ENCODE measurements around the gene C1orf141.

C1orf141 gene

DNA sequence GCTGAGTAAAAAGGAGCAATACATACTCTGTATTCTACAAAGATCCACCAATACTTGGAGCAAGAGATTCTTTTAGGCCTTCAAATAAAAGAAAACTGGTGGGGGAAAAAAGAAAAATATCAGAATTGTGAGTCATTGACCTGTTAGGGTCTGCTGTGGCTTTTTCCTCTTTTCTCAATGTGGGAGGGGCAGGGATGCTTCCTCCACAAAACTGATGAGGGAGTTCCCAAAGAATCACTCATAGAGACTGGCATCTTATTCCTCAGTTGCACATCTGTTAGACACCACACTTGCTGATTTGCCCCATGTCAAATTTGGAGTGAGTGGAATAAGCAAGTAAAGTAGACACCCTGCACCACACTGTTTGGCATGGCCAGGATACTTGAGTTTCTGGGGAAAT is 16.6 kb downstream of the C1orf141 start:
- ChIA-PET CTCF (no interaction called here), POLR2A (no interaction called here)
- no peak for DNase-seq (ENCODE audit: extremely low spot score)
- TF ChIP-seq SUZ12 (IDR thresholded peaks at IDR 0.05) = no peak
- no peak for TF ChIP-seq FOXK2 (IDR thresholded peaks at IDR 0.05)
- TF ChIP-seq, protein P1, sequence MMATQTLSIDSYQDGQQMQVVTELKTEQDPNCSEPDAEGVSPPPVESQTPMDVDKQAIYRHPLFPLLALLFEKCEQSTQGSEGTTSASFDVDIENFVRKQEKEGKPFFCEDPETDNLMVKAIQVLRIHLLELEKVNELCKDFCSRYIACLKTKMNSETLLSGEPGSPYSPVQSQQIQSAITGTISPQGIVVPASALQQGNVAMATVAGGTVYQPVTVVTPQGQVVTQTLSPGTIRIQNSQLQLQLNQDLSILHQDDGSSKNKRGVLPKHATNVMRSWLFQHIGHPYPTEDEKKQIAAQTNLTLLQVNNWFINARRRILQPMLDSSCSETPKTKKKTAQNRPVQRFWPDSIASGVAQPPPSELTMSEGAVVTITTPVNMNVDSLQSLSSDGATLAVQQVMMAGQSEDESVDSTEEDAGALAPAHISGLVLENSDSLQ (IDR thresholded peaks at IDR 0.05) = no peak
- no peak for TF ChIP-seq NFRKB (IDR thresholded peaks at IDR 0.05)
- TF ChIP-seq ARNT (IDR thresholded peaks at IDR 0.05) = no peak
- no peak for TF ChIP-seq HDGF (IDR thresholded peaks at IDR 0.05; ENCODE audit: borderline replicate concordance)
- no peak for TF ChIP-seq TARDBP (IDR thresholded peaks at IDR 0.05)
- TF ChIP-seq FOXM1 (IDR thresholded peaks at IDR 0.05; ENCODE audit: borderline replicate concordance) = no peak
- TF ChIP-seq FOXA1 (IDR thresholded peaks at IDR 0.05) = no peak
- no peak for TF ChIP-seq ELF4 (IDR thresholded peaks at IDR 0.05)
- no peak for TF ChIP-seq CTBP1 (IDR thresholded peaks at IDR 0.05; ENCODE audit: borderline replicate concordance)
- TF ChIP-seq L3MBTL2 (conservative IDR thresholded peaks at IDR 0.05) = no peak
- TF ChIP-seq ZNF384 (IDR thresholded peaks at IDR 0.05) = no peak
- TF ChIP-seq SP1 (IDR thresholded peaks at IDR 0.05) = no peak

DNA sequence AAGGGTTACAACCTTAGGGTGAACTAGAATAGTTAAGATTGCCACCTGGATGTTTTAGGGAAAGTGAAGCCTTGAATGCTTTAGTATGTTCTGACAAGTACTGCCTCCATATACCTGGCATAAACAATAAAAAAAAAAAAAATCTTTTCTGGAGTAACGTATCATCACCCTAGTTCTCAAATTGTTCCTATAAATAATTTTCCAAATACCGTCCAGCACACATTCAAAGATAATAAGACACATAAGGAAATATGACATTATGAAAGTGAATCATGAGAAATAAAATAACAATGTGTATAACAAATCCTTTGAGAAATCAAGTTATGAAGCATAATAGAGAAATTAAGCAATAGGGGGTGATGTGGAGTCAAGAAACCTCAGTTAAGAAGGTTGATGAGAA is 20.6 kb downstream of the C1orf141 start:
- TF ChIP-seq TARDBP (IDR thresholded peaks at IDR 0.05) (no peak), SP1 (IDR thresholded peaks at IDR 0.05) (no peak), ZNF384 (IDR thresholded peaks at IDR 0.05) (no peak), ARNT (IDR thresholded peaks at IDR 0.05) (no peak), CTBP1 (IDR thresholded peaks at IDR 0.05; ENCODE audit: borderline replicate concordance) (no peak), FOXA1 (IDR thresholded peaks at IDR 0.05) (no peak), BHLHE40 (IDR thresholded peaks at IDR 0.05; ENCODE audit: borderline replicate concordance) (no peak), L3MBTL2 (conservative IDR thresholded peaks at IDR 0.05) (no peak), FOXK2 (IDR thresholded peaks at IDR 0.05) (no peak), NFRKB (IDR thresholded peaks at IDR 0.05) (no peak), FOXM1 (IDR thresholded peaks at IDR 0.05; ENCODE audit: borderline replicate concordance) (no peak), SUZ12 (IDR thresholded peaks at IDR 0.05) (no peak), ELF4 (IDR thresholded peaks at IDR 0.05) (no peak)
- TF ChIP-seq, protein P1 (IDR thresholded peaks at IDR 0.05) = no peak
- POLR2A ChIA-PET = no interaction called here
- CTCF ChIA-PET = no interaction called here
- DNase-seq (ENCODE audit: extremely low spot score) = no peak

DNA sequence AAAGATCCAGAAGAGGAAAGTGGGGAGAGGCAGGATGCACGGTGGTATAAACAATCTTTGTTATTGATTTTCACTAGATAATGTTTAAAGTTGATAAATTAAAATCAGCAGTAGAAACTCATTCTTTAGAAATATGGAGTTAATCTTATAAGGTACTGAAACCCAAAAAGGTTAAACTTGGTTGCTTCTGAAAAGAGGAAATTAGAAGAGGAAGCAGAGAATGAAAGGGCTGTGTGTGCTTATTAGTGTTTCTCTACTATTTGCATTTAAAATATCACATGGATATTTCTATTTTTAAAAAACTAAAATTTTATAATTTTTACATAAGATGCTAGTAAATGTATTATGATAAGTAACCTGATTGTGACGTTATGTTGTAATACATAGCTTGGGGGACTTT is 24.4 kb downstream of the C1orf141 start:
- POLR2A ChIA-PET = no interaction called here
- TF ChIP-seq FOXM1 (IDR thresholded peaks at IDR 0.05; ENCODE audit: borderline replicate concordance) (no peak), BHLHE40 (IDR thresholded peaks at IDR 0.05; ENCODE audit: borderline replicate concordance) (no peak), HDGF (IDR thresholded peaks at IDR 0.05; ENCODE audit: borderline replicate concordance) (no peak), ELF4 (IDR thresholded peaks at IDR 0.05) (no peak), SP1 (IDR thresholded peaks at IDR 0.05) (no peak), SUZ12 (IDR thresholded peaks at IDR 0.05) (no peak), ARNT (IDR thresholded peaks at IDR 0.05) (no peak)
- CTCF ChIA-PET = no interaction called here
- no peak for DNase-seq (ENCODE audit: extremely low spot score)

DNA sequence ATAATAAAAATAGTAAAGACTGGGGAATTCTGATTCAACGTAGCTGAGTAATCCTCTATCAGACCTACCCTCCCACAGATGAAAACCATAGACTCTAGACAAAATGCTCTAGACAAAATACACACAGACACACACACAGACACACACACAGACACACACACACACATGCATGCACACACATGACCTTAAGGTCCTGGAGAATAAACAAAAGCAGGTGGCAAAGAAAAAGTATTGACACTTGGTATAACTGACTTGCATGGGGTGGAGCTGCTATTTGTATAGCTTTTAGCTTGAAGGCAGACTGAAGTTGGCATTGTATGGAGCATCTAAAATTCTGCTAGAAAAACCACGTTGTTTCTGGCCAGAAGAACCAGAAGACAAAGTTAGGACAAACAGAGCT is 29.3 kb downstream of the C1orf141 start:
- CTCF ChIA-PET = interaction anchor here (0.6 kb wide), 1 partner anchor 49 kb away, joined by 3 read pairs; no protein-coding TSS in a partner anchor
- TF ChIP-seq LEF1 (IDR thresholded peaks at IDR 0.05; ENCODE audit: borderline replicate concordance) = no peak
- no peak for TF ChIP-seq CTBP1 (IDR thresholded peaks at IDR 0.05; ENCODE audit: borderline replicate concordance)
- TF ChIP-seq BHLHE40 (IDR thresholded peaks at IDR 0.05; ENCODE audit: borderline replicate concordance) = no peak
- no peak for TF ChIP-seq FOXA1 (IDR thresholded peaks at IDR 0.05)
- TF ChIP-seq, protein P1 (IDR thresholded peaks at IDR 0.05) = no peak
- TF ChIP-seq ARNT (IDR thresholded peaks at IDR 0.05) = no peak
- no peak for TF ChIP-seq FOXK2 (IDR thresholded peaks at IDR 0.05)
- TF ChIP-seq FOXM1 (IDR thresholded peaks at IDR 0.05; ENCODE audit: borderline replicate concordance) = no peak
- TF ChIP-seq ELF4 (IDR thresholded peaks at IDR 0.05) = no peak
- POLR2A ChIA-PET = no interaction called here
- DNase-seq (ENCODE audit: extremely low spot score) = no peak

DNA sequence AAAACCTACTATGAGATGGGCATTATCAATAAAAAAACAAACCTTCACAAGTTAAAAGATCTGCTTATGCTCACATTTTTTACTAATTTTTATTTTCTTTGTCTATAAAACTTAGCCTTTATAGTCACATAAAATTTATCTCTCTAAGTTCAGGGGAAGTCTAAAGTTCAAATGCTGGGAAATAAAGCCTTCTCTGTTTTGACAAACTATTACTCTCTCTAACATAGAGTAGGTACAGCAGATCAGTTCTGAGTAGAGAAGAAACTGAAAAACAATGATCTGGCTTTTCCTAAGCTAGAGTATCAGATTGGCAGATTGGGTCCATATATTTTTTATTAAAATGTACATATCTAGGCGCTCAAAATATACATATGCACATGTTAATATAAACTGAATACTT is 31.2 kb downstream of the C1orf141 start:
- no peak for DNase-seq (ENCODE audit: extremely low spot score)
- POLR2A ChIA-PET = no interaction called here
- CTCF ChIA-PET = no interaction called here
- TF ChIP-seq LEF1 (IDR thresholded peaks at IDR 0.05; ENCODE audit: borderline replicate concordance) (no peak), SUZ12 (IDR thresholded peaks at IDR 0.05) (no peak), TARDBP (IDR thresholded peaks at IDR 0.05) (no peak), SP1 (IDR thresholded peaks at IDR 0.05) (no peak), ZNF384 (IDR thresholded peaks at IDR 0.05) (no peak), FOXM1 (IDR thresholded peaks at IDR 0.05; ENCODE audit: borderline replicate concordance) (no peak), FOXK2 (IDR thresholded peaks at IDR 0.05) (no peak), ARNT (IDR thresholded peaks at IDR 0.05) (no peak)
- TF ChIP-seq, protein P1 (IDR thresholded peaks at IDR 0.05) = no peak

DNA sequence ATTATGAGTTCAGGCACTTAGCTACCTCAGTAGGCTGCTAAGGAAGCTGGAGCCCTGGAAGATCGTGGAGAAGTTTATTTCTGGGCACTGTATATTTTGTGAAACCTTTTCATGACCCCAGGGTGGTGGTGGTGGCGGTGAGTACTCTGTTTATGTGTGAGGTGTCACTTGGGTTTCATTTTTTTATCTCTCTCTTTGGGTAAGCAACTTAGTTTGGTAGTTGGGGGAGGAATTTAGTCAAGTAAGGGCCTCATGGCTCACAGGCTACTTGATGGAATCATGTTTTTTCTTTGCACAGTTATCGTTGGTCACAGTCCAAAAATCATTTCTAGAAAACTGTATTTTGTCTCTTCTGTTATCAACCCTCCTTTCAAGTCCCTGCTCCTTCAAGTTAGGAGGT is 33.9 kb downstream of the C1orf141 start:
- POLR2A ChIA-PET = no interaction called here
- no peak for DNase-seq (ENCODE audit: extremely low spot score)
- CTCF ChIA-PET = no interaction called here
- TF ChIP-seq LEF1 (IDR thresholded peaks at IDR 0.05; ENCODE audit: borderline replicate concordance) (no peak), ARNT (IDR thresholded peaks at IDR 0.05) (no peak), SP1 (IDR thresholded peaks at IDR 0.05) (no peak), BHLHE40 (IDR thresholded peaks at IDR 0.05; ENCODE audit: borderline replicate concordance) (no peak), FOXA1 (IDR thresholded peaks at IDR 0.05) (no peak), ZNF384 (IDR thresholded peaks at IDR 0.05) (no peak), FOXM1 (IDR thresholded peaks at IDR 0.05; ENCODE audit: borderline replicate concordance) (no peak)
